Osteocyte (in vitro differentiated cells): ENCODE measurements around the gene ZNRF3. TPM values are rescaled to one million over a fixed set of nuclear protein-coding genes. Genes with fewer than 3 reads are reported as not detected.
"Not testable (repeated sequence)": the region's sequence is repeated elsewhere in the genome, so short reads cannot be mapped to it uniquely, and the experiment has no call there.

Experiments
- DNase-seq: peaks from one replicate; pipeline ENCODE4 v3.0.0; 2021; ENCODE audit warnings: mixed read lengths; ENCODE audit not compliant: unreplicated experiment; ENCODE audit errors: extremely low spot score
- H3K27ac Mint-ChIP-seq: one replicate; pipeline ENCODE4 v1.8.0; 2021; ENCODE audit warnings: mild to moderate bottlenecking, mixed read lengths; ENCODE audit not compliant: unreplicated experiment
- H3K27me3 Mint-ChIP-seq: one replicate; pipeline ENCODE4 v1.8.0; 2021; ENCODE audit warnings: mixed read lengths; ENCODE audit not compliant: unreplicated experiment
- H3K36me3 Mint-ChIP-seq: one replicate; pipeline ENCODE4 v1.8.0; 2021; ENCODE audit warnings: mixed read lengths; ENCODE audit not compliant: unreplicated experiment
- H3K4me1 Mint-ChIP-seq: one replicate; pipeline ENCODE4 v1.8.0; 2021; ENCODE audit warnings: mixed read lengths; ENCODE audit not compliant: unreplicated experiment
- H3K4me3 Mint-ChIP-seq: one replicate; pipeline ENCODE4 v1.8.0; 2021; ENCODE audit warnings: mild to moderate bottlenecking, moderate library complexity, mixed read lengths; ENCODE audit not compliant: unreplicated experiment
- H3K9me3 Mint-ChIP-seq: one replicate; pipeline ENCODE4 v1.8.0; 2021; ENCODE audit warnings: mixed read lengths; ENCODE audit not compliant: unreplicated experiment
- total RNA-seq: library from RNA; stranded (reverse); gene quantifications from 2 replicates; pipeline ENCODE4 v1.2.1, GENCODE V29; 2021
- TF ChIP-seq, protein P1 (sequence below): fragments of 200-600 bp; sonication (generic); IDR thresholded peaks from 2 replicates; pipeline ENCODE4 v1.5.0; 2021; ENCODE audit warnings: antibody characterized with exemption, mild to moderate bottlenecking, moderate library complexity

Gene ZNRF3
- total RNA-seq, 1 donor from 2014 or later, result 6.4 TPM

DNA sequence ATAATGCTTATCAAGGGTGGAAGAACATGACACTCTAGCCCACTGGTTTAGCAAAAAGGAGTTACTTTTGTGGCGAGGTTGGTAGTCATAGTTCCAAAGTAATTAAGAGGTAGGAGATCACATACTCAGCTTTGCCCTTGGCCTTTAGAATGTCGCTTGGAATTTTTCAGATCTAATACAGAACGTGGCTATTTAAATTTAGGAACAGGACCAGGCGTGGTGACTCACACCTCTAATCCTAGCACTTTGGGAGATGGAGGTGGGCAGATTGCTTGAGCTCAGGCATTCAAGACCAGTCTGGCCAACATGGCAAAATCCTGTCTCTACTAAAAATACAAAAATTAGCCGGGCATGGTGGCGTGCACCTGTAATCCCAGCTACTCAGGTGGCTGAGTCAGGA lies 26.1 kb upstream of the ZNRF3 start:
- H3K27ac Mint-ChIP-seq, result no peak overlapping the region

DNA sequence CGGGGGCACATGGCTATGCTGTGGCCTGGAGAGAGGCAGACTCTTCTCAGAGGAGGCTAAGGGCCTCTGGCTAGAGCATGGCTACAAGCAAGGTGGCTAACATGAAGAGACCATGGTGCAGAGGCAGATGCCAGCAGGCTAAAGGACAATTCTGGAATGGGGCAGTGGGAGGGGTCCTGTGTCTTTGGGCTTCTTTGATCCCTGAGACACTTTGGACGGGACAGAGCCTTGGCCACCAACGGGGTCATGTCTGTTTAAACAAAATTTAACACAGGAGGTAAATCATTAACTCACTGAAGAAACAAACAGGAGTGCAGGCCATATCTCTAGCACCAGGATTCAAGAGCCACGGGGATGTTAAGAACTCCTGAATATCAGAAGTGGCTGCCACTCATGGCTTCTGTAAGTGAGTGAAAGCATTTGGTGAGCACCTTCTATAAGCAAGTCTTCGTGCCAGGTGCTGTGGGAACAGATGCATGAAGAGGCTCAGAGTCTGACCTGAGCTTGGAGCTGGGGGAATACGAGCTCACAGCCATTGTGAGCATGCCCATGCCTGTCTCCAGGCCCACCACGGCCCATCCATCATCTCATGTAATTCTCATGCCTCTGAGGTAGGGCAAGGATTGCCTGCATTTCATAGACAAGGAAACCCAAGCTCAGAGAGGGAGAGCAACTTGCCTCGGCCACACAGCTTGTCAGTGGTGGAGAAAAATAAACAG lies 18.3 kb upstream of the ZNRF3 start:
- no peak overlapping the region for H3K4me3 Mint-ChIP-seq
- H3K27ac Mint-ChIP-seq, result no peak overlapping the region
- H3K36me3 Mint-ChIP-seq, result no peaks in the 10 kb centered on the region
- no peaks in the 10 kb centered on the region for H3K9me3 Mint-ChIP-seq
- TF ChIP-seq, protein P1, sequence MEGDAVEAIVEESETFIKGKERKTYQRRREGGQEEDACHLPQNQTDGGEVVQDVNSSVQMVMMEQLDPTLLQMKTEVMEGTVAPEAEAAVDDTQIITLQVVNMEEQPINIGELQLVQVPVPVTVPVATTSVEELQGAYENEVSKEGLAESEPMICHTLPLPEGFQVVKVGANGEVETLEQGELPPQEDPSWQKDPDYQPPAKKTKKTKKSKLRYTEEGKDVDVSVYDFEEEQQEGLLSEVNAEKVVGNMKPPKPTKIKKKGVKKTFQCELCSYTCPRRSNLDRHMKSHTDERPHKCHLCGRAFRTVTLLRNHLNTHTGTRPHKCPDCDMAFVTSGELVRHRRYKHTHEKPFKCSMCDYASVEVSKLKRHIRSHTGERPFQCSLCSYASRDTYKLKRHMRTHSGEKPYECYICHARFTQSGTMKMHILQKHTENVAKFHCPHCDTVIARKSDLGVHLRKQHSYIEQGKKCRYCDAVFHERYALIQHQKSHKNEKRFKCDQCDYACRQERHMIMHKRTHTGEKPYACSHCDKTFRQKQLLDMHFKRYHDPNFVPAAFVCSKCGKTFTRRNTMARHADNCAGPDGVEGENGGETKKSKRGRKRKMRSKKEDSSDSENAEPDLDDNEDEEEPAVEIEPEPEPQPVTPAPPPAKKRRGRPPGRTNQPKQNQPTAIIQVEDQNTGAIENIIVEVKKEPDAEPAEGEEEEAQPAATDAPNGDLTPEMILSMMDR, result no peak
- no peak for DNase-seq
- H3K27me3 Mint-ChIP-seq, result no peaks in the 10 kb centered on the region
- H3K4me1 Mint-ChIP-seq, result no peaks in the 10 kb centered on the region

More for the DNA sequence above, 26.1 kb upstream of the ZNRF3 start:
- H3K4me3 Mint-ChIP-seq, result no peak overlapping the region
- H3K27me3 Mint-ChIP-seq, result peaks cover 9% of the 10 kb centered on the region
- no peaks in the 10 kb centered on the region for H3K9me3 Mint-ChIP-seq
- DNase-seq, result no peak
- H3K36me3 Mint-ChIP-seq, result no peaks in the 10 kb centered on the region
- H3K4me1 Mint-ChIP-seq, result no peaks in the 10 kb centered on the region
- TF ChIP-seq, protein P1, result no peak

DNA sequence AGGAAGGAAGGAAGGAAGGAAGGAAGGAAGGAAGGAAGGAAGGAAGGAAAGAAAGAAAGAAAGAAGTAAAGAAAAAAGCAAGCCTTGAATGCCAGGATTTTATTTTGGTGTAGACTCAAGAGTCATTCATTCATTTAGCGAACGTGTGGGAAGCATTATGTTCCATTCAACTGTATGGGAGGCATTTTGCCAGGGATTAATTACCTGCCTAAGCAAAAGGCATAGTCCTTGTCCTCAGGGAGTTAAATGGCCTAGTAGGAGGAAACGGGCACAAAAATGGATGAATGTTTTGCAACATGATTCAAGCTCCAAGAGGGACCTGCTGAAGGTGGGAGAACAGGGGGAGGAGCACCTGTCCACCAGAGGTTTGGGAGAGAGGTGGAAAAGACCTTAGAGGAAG lies 16.2 kb upstream of the ZNRF3 start:
- no peaks in the 10 kb centered on the region for H3K27me3 Mint-ChIP-seq
- no peaks in the 10 kb centered on the region for H3K9me3 Mint-ChIP-seq
- H3K4me1 Mint-ChIP-seq, result no peaks in the 10 kb centered on the region

DNA sequence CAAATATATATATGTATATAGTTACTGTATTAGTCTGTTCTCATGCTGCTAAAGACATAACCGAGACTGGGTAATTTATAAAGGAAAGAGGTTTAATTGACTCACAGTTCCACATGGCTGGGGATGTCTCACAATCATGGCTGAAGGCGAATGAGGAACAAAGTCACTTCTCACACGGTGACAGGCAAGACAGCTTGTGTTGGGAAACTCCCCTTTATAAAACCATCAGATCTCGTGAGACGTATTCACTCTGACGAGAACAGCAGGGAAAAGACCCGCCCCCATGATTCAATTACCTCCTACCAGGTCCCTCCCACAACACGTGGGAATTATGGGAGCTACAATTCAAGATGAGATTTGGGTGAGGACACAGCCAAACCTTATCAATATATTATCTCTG lies 15.0 kb upstream of the ZNRF3 start:
- not testable (repeated sequence) for H3K4me1 Mint-ChIP-seq, DNase-seq, H3K4me3 Mint-ChIP-seq, H3K27ac Mint-ChIP-seq, H3K36me3 Mint-ChIP-seq, H3K9me3 Mint-ChIP-seq, H3K27me3 Mint-ChIP-seq

More for the DNA sequence above, 16.2 kb upstream of the ZNRF3 start:
- no peak for DNase-seq
- no peak overlapping the region for H3K4me3 Mint-ChIP-seq
- no peak overlapping the region for H3K27ac Mint-ChIP-seq
- H3K36me3 Mint-ChIP-seq, result no peaks in the 10 kb centered on the region
- TF ChIP-seq, protein P1, result no peak

DNA sequence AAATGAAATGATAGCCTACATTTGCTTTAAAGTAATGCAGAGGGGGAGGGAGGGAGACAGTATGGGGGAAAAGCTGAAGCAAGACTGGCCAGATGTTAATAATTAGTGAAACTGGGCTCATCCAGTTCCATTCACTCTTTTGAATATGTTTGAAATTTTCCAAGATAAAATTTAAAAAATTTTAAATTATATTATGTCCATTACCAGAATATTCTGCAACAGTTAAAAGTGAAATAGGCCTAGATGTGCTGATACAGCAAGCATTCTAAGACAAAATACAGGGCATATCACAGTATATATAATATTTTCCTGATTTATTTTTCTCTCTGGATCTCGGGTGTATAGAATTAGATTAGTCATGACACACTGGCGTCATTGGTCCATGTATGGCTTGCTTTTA lies 13.6 kb upstream of the ZNRF3 start:
- no peak overlapping the region for H3K27ac Mint-ChIP-seq
- TF ChIP-seq, protein P1, result no peak
- no peaks in the 10 kb centered on the region for H3K36me3 Mint-ChIP-seq
- no peaks in the 10 kb centered on the region for H3K4me1 Mint-ChIP-seq
- DNase-seq, result no peak
- no peaks in the 10 kb centered on the region for H3K27me3 Mint-ChIP-seq
- H3K9me3 Mint-ChIP-seq, result no peaks in the 10 kb centered on the region
- H3K4me3 Mint-ChIP-seq, result no peak overlapping the region
